SK-N-SH (cell line): ENCODE results near the gene FN3K. TPM values are rescaled to one million over a fixed set of nuclear protein-coding genes. Genes with fewer than 3 reads are reported as not detected.

ENCODE experiments used
- CTCF ChIA-PET: fragments of 300-600, 350-600 bp; formaldehyde crosslinking; extraction: SDS; loops from one replicate; lab custom pipeline; 2021; lab: Yijun Ruan, JAX
- POLR2A ChIA-PET: fragments of 350-600 bp; sonication (Branson Sonifier 250); formaldehyde crosslinking; extraction: SDS; loops from one replicate; lab custom pipeline; 2020; ENCODE audit warnings: antibody characterized with exemption, inconsistent platforms; lab: Yijun Ruan, JAX
- DNase-seq: peaks from one replicate; pipeline ENCODE4 v3.0.0; 2012
- H2AFZ ChIP-seq: fragments of 200-600 bp; sonication (generic); 2 replicates; pipeline ENCODE4 v1.8.1; 2016; ENCODE audit warnings: antibody characterized with exemption, mild to moderate bottlenecking, low read depth
- H3F3A ChIP-seq: fragments of 200-600 bp; sonication (generic); replicated peaks from 2 replicates; pipeline ENCODE3; 2016; ENCODE audit warnings: antibody characterized with exemption, mild to moderate bottlenecking; ENCODE audit not compliant: insufficient read depth
- H3K27ac ChIP-seq, 2 experiments: fragments of 200-500 bp in 1 of 2; fragments of 200-600 bp in 1 of 2; sonication (Bioruptor generic) in 1 of 2; sonication (generic), shearing (Covaris generic) in 1 of 2; 2 replicates each; pipeline versions ENCODE4 v1.5.1 to v1.6.1; 2014 to 2016; ENCODE audit warnings: low read depth in 2 of 2, inconsistent platforms in 1 of 2, low read length in 1 of 2, mild to moderate bottlenecking in 1 of 2, mixed read lengths in 1 of 2
- H3K27me3 ChIP-seq: fragments of 200-600 bp; sonication (generic), shearing (Covaris generic); 2 replicates; pipeline ENCODE4 v1.6.1; 2016; ENCODE audit warnings: mixed run types; ENCODE audit not compliant: insufficient read depth
- H3K36me3 ChIP-seq, 2 experiments: fragments of 200-500 bp in 1 of 2; fragments of 200-600 bp in 1 of 2; sonication (Bioruptor generic) in 1 of 2; sonication (generic) in 1 of 2; replicated peaks in 1 of 2; 2 replicates each; pipeline versions ENCODE3 to v1.5.1; 2014 to 2016; ENCODE audit warnings: low read length in 1 of 2, mild to moderate bottlenecking in 1 of 2; ENCODE audit not compliant: insufficient read depth in 2 of 2, control insufficient read depth in 1 of 2
- H3K4me1 ChIP-seq, 2 experiments: fragments of 200-500 bp in 1 of 2; fragments of 200-600 bp in 1 of 2; sonication (Bioruptor generic) in 1 of 2; sonication (generic), shearing (Covaris generic) in 1 of 2; 2 replicates each; pipeline versions ENCODE4 v1.5.1 to v1.6.1; 2014 to 2016; ENCODE audit warnings: low read depth in 1 of 2, low read length in 1 of 2, mixed run types in 1 of 2; ENCODE audit not compliant: insufficient read depth in 2 of 2, control insufficient read depth in 1 of 2
- H3K4me2 ChIP-seq: fragments of 200-600 bp; sonication (generic), shearing (Covaris generic); 2 replicates; pipeline ENCODE4 v1.6.1; 2017; ENCODE audit warnings: mixed run types
- H3K4me3 ChIP-seq, 2 experiments: fragments of 200-500 bp in 1 of 2; fragments of 200-600 bp in 1 of 2; sonication (Bioruptor generic) in 1 of 2; sonication (generic), shearing (Covaris generic) in 1 of 2; 2 replicates each; pipeline versions ENCODE4 v1.5.1 to v1.8.1; 2014 to 2016; ENCODE audit warnings: low read depth in 2 of 2, inconsistent platforms in 1 of 2, low read length in 1 of 2, mild to moderate bottlenecking in 1 of 2, mixed read lengths in 1 of 2, moderate library complexity in 1 of 2
- H3K79me2 ChIP-seq: fragments of 200-600 bp; sonication (generic); 2 replicates; pipeline ENCODE4 v1.8.1; 2017; ENCODE audit warnings: mild to moderate bottlenecking; ENCODE audit not compliant: insufficient read depth
- H3K9ac ChIP-seq: fragments of 200-600 bp; sonication (generic); 2 replicates; pipeline ENCODE4 v1.6.1; 2017; ENCODE audit warnings: mixed run types
- H3K9me2 ChIP-seq: fragments of 200-600 bp; sonication (generic); 2 replicates; pipeline ENCODE4 v1.6.1; 2017; ENCODE audit warnings: mixed run types
- H3K9me3 ChIP-seq: fragments of 200-600 bp; sonication (generic); 2 replicates; pipeline ENCODE4 v1.6.1; 2017; ENCODE audit warnings: mixed run types, mild to moderate bottlenecking, moderate library complexity
- H4K20me1 ChIP-seq: fragments of 200-600 bp; sonication (generic); 2 replicates; pipeline ENCODE4 v1.6.1; 2017; ENCODE audit warnings: mild to moderate bottlenecking, mixed run types; ENCODE audit not compliant: insufficient read depth
- CHD2 ChIP-seq: fragments of 150-350 bp; IDR thresholded peaks from 2 replicates; pipeline ENCODE4 v1.6.1; 2018; ENCODE audit warnings: low read length; ENCODE audit not compliant: partially characterized antibody
- ELF1 ChIP-seq: IDR thresholded peaks from 2 replicates; pipeline ENCODE4 v1.4.0; 2012
- FOXJ3 ChIP-seq: sonication (generic); formaldehyde crosslinking; IDR thresholded peaks from 2 replicates; pipeline ENCODE4 v1.5.1; 2020; ENCODE audit warnings: mild to moderate bottlenecking, missing genetic modification reagents
- GABPA ChIP-seq: IDR thresholded peaks from 2 replicates; pipeline ENCODE4 v1.4.0; 2012; ENCODE audit warnings: low read depth, mild to moderate bottlenecking
- GATA2 ChIP-seq: sonication (generic); formaldehyde crosslinking; IDR thresholded peaks from 2 replicates; pipeline ENCODE4 v1.5.0; 2020; ENCODE audit warnings: mild to moderate bottlenecking, missing genetic modification reagents
- MAX ChIP-seq: IDR thresholded peaks from 2 replicates; pipeline ENCODE4 v1.4.0; 2012; ENCODE audit warnings: low read depth
- MEF2A ChIP-seq: IDR thresholded peaks from 2 replicates; pipeline ENCODE4 v1.4.0; 2012; ENCODE audit warnings: low read depth, borderline replicate concordance
- NFIC ChIP-seq: IDR thresholded peaks from 2 replicates; pipeline ENCODE4 v1.4.0; 2012; ENCODE audit warnings: borderline replicate concordance
- RCOR1 ChIP-seq: fragments of 150-350 bp; IDR thresholded peaks from 2 replicates; pipeline ENCODE4 v1.6.1; 2017; ENCODE audit warnings: antibody characterized with exemption, low read length
- REST ChIP-seq: IDR thresholded peaks from 2 replicates; pipeline ENCODE4 v1.6.1; 2012; ENCODE audit warnings: mild to moderate bottlenecking, low read depth, low read length, moderate library complexity
- RFX5 ChIP-seq: IDR thresholded peaks from 2 replicates; pipeline ENCODE4 v1.6.1; 2012; ENCODE audit warnings: mild to moderate bottlenecking, improper control_type of control experiment, low read length
- SMC3 ChIP-seq: IDR thresholded peaks from 2 replicates; pipeline ENCODE4 v1.6.1; 2012; ENCODE audit warnings: low read depth, low read length, improper control_type of control experiment
- TEAD4 ChIP-seq: IDR thresholded peaks from 2 replicates; pipeline ENCODE4 v1.4.0; 2012; ENCODE audit warnings: mild to moderate bottlenecking, borderline replicate concordance; ENCODE audit not compliant: insufficient read depth
- USF1 ChIP-seq: IDR thresholded peaks from 2 replicates; pipeline ENCODE4 v1.4.0; 2012; ENCODE audit warnings: low read depth, borderline replicate concordance
- YY1 ChIP-seq: IDR thresholded peaks from 2 replicates; pipeline ENCODE4 v1.4.0; 2012; ENCODE audit warnings: low read depth, mild to moderate bottlenecking
- WGBS: methylation state at CpG from one replicate; pipeline ENCODE4 v1.1.6; 2017; ENCODE audit warnings: low lambda C conversion rate; 5-methylcytosine and 5-hydroxymethylcytosine counted together
- polyA plus RNA-seq, 3 experiments: library from polyadenylated mRNA; depleted of rRNA; stranded (reverse); fragments of >200 nt; gene quantifications; 2 replicates each; pipeline ENCODE4 v1.2.3, GENCODE V29; 2012

Gene FN3K
- polyA plus RNA-seq, 1 of the 3 experiments (the other 2 are of a cell fraction): 9.9 TPM

- no peak for TF ChIP-seq GATA2 (CRISPR knock-in tag)
- no peak for TF ChIP-seq RFX5
- TF ChIP-seq TEAD4: no peak
- TF ChIP-seq YY1: no peak
- no peak for TF ChIP-seq REST
- TF ChIP-seq RCOR1: no peak
- TF ChIP-seq MAX: no peak
- TF ChIP-seq ELF1: no peak
- no peak for TF ChIP-seq GABPA
- TF ChIP-seq USF1: no peak
- TF ChIP-seq, all 33 proteins: peak for 0
- CTCF ChIA-PET: no interaction called here
Measured at GRCh38 chr17:82709676-82710498, 25.5 kb upstream of the FN3K start.

GRCh38 chr17:82710499-82711232 lies 24.7 kb upstream of the FN3K start:
- H3K9ac ChIP-seq: no peak overlapping the region
- peak; percentile 50 for DNase-seq
- 76% methylated on average over 28 of the region's 29 CpGs for WGBS
- H4K20me1 ChIP-seq: no peaks in the 10 kb centered on the region
- H3K4me1 ChIP-seq: peaks cover 0 to 1% of the 10 kb centered on the region in 2 experiments; a peak in 1 of 4 replicates
- no peaks in the 10 kb centered on the region for H3K27me3 ChIP-seq
- no peak overlapping the region for H3K27ac ChIP-seq
- ChIA-PET CTCF (interaction anchor here (1.3 kb wide), 1 partner anchor 8 kb away, joined by 5 read pairs; no protein-coding TSS in a partner anchor), POLR2A (no interaction called here)
- no peaks in the 10 kb centered on the region for H3K79me2 ChIP-seq
- no peaks in the 10 kb centered on the region for H3K9me3 ChIP-seq
- H3F3A ChIP-seq: peaks cover 10% of the 10 kb centered on the region
- no peak overlapping the region for H3K4me3 ChIP-seq
- H3K36me3 ChIP-seq: no peaks in the 10 kb centered on the region
- H3K4me2 ChIP-seq: no peak overlapping the region
- no peak overlapping the region for H2AFZ ChIP-seq
- no peaks in the 10 kb centered on the region for H3K9me2 ChIP-seq
- TF ChIP-seq SMC3 (no peak), TEAD4 (no peak), MEF2A (no peak), CHD2 (no peak), FOXJ3 (CRISPR knock-in tag) (no peak), REST (no peak), GABPA (no peak), NFIC (no peak), RFX5 (no peak)

More at GRCh38 chr17:82709676-82710498, 25.5 kb upstream of the FN3K start:
- Histone ChIP-seq H3K36me3 (no peaks in the 10 kb centered on the region), H3K27me3 (no peaks in the 10 kb centered on the region), H3K4me3 (no peak overlapping the region), H3K4me2 (no peak overlapping the region), H3K9ac (no peak overlapping the region), H2AFZ (no peak overlapping the region), H3K9me3 (no peaks in the 10 kb centered on the region), H4K20me1 (no peaks in the 10 kb centered on the region), H3K27ac (no peak overlapping the region), H3F3A (peaks cover 10% of the 10 kb centered on the region), H3K4me1 (no peaks in the 10 kb centered on the region), H3K79me2 (no peaks in the 10 kb centered on the region), H3K9me2 (no peaks in the 10 kb centered on the region)
- WGBS: 79% methylated on average over 18 of the region's 25 CpGs
- POLR2A ChIA-PET: no interaction called here
- no peak for DNase-seq
